Esophagus muscularis mucosa (tissue), 4 donors: ENCODE data around the gene PRODH2. TPM values are rescaled to one million over a fixed set of nuclear protein-coding genes. Genes with fewer than 3 reads are reported as not detected.
"Not testable (repeated sequence)": the region's sequence is repeated elsewhere in the genome, so short reads cannot be mapped to it uniquely, and the experiment has no call there.

Experiments
- DNase-seq: peaks from one replicate; pipeline ENCODE4 v3.0.0-alpha.2; 2017; ENCODE audit errors: extremely low spot score
- H3K27ac ChIP-seq, 4 donors: fragments of 200-600 bp; sonication (generic); replicated peaks in 1 of 4; 1 replicate in 3 of 4; 2 replicates in 1 of 4; pipeline ENCODE4 v1.5.1; 2016 to 2019; ENCODE audit warnings: mild to moderate bottlenecking in 1 of 4
- H3K27me3 ChIP-seq, 4 donors: fragments of 200-600 bp; sonication (generic); one replicate each; pipeline versions ENCODE4 v1.5.1 to v1.6.0; 2016 to 2019
- H3K36me3 ChIP-seq, 4 donors: fragments of 200-600 bp; sonication (generic); one replicate each; pipeline ENCODE4 v1.5.1; 2016 to 2019
- H3K4me1 ChIP-seq, 4 donors: fragments of 200-600 bp; sonication (generic); one replicate each; pipeline ENCODE4 v1.5.1; 2016 to 2019
- H3K4me3 ChIP-seq, 4 donors: fragments of 200-600 bp; sonication (generic); 1 replicate in 2 of 4; 2 replicates in 2 of 4; pipeline ENCODE4 v1.5.1; 2016 to 2019; ENCODE audit warnings: mild to moderate bottlenecking in 4 of 4, moderate library complexity in 1 of 4
- H3K9me3 ChIP-seq, 4 donors: fragments of 200-600 bp; sonication (generic); 1 replicate in 3 of 4; 2 replicates in 1 of 4; pipeline ENCODE4 v1.5.1; 2016 to 2019
- CTCF ChIP-seq, 3 experiments: fragments of 200-600 bp in 2 of 3; fragments of 450-650 bp in 1 of 3; sonication (generic) in 2 of 3; IDR thresholded peaks; one replicate each; pipeline ENCODE4 v1.5.1; 2017 to 2019; ENCODE audit warnings: antibody characterized with exemption in 3 of 3, mild to moderate bottlenecking in 2 of 3, moderate library complexity in 1 of 3
- EP300 ChIP-seq: sonication (generic); formaldehyde crosslinking; IDR thresholded peaks from one replicate; pipeline ENCODE4 v1.6.1; 2017; ENCODE audit warnings: antibody characterized with exemption
- POLR2A ChIP-seq: fragments of 450-650 bp; IDR thresholded peaks from one replicate; pipeline ENCODE4 v1.6.1; 2017; ENCODE audit warnings: antibody characterized with exemption, moderate library complexity, mild to moderate bottlenecking, low read depth
- POLR2AphosphoS5 ChIP-seq, 2 donors: sonication (generic); formaldehyde crosslinking; IDR thresholded peaks; one replicate each; pipeline ENCODE4 v1.6.1; 2017; ENCODE audit warnings: antibody characterized with exemption in 2 of 2
- WGBS: methylation state at CpG from one replicate; pipeline ENCODE4 v1.1.5; 2018; 5-methylcytosine and 5-hydroxymethylcytosine counted together
- intact Hi-C: fragments of 100-400 bp; cut with DNase I; formaldehyde crosslinking; loops from one replicate; pipeline ENCODE4 v1.15.1; 2023
- total RNA-seq, 4 donors: library from RNA; depleted of rRNA; stranded (reverse); fragments of >200 nt; gene quantifications; one replicate each; pipeline versions ENCODE4 v1.1.0 to v1.2.1, GENCODE V29; 2016

The PRODH2 gene
- total RNA-seq, 4 donors from 2014 or later, result not detected

GRCh38 chr19:35796645-35797542 is 15.8 kb downstream of the PRODH2 start:
- H3K4me1 ChIP-seq, result peaks cover 0 to 10% (median 4%) of the 10 kb centered on the region in 4 donors
- H3K36me3 ChIP-seq, result no peaks in the 10 kb centered on the region
- no peak overlapping the region for H3K27ac ChIP-seq
- WGBS, result 20% methylated on average over 34 of the region's 39 CpGs
- DNase-seq, result no peak
- TF ChIP-seq CTCF (IDR thresholded peaks at IDR 0.05) (no peak), EP300 (no peak), POLR2AphosphoS5 (IDR thresholded peaks at IDR 0.05) (no peak)
- intact Hi-C loops, result no loop called here
- no peaks in the 10 kb centered on the region for H3K9me3 ChIP-seq
- peak overlapping the region in 1 of 4 donors; percentile 14 for H3K4me3 ChIP-seq
- H3K27me3 ChIP-seq, result peaks cover 0 to 66% (median 7%) of the 10 kb centered on the region in 4 donors

DNA sequence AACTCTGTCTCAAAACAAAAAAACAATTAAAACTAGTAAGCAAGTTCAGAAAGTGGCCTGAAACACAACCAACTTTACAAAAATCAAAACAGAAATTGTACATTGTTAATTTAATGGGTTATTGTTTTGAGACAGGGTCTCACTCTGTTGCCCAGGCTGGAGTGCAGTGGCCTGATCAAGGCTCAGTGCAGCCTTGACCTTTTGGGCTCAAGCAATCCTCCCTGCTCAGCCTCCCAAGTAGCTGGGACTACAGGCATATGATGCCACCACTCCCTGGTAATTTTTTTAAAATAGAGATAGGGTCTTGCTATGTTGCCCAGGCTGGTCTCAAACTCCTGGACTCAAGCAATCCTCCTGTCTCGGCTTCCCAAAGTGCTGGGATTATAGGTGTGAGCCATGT is 17.1 kb downstream of the PRODH2 start:
- DNase-seq, intact Hi-C loops: not testable (repeated sequence)
- WGBS, result 89% methylated on average over 1 of the region's 1 CpG

DNA sequence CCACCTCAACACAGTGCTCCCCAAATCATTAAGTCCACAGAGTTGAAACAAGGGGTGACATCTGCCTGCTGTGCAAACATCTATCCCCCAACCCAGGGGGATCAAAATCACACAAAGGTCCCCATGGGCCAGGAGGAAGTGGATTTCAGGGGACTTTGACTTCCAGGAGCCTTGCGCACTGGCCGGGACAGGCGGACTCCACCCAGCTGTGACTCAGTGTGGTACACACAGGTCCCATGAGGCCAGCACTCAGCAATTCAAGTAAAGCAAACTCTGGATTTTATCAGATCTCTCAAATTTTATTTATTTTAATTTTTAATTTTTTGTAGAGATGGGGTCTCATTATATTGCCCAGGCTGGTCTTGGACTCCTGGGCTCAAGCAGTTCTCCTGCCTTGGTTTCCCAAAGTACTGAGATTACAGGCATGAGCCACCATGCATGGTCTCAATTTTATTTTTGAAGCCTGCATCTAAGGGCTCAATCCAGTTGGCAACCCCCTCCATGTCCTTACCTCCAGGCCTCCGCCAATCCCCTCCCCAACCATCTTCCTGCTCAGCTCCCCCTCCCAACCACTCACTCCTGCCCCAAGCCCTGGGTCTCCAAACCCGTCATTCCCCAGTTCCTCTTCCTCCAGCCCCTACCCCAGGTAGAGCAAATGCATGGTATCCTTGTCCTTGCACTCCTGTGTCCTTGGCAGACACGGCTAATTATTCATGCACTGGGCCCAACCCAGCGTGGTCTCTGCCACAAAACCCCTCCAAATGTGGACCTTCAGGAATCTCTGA is 19.1 kb downstream of the PRODH2 start:
- peaks cover 0 to 10% (median 4%) of the 10 kb centered on the region in 4 donors for H3K4me1 ChIP-seq
- 75% methylated on average over 7 of the region's 7 CpGs for whole genome bisulfite sequencing
- H3K36me3 ChIP-seq, result no peaks in the 10 kb centered on the region
- no peak overlapping the region for H3K4me3 ChIP-seq
- intact Hi-C loops, result no loop called here
- H3K27me3 ChIP-seq, result peaks cover 0 to 50% (median 6%) of the 10 kb centered on the region in 4 donors
- no peak for DNase-seq
- TF ChIP-seq POLR2AphosphoS5 (IDR thresholded peaks at IDR 0.05), result no peak
- H3K9me3 ChIP-seq, result no peaks in the 10 kb centered on the region
- H3K27ac ChIP-seq, result no peak overlapping the region

More for the DNA sequence above, 17.1 kb downstream of the PRODH2 start:
- Histone ChIP-seq H3K27me3 (peaks cover 0 to 64% (median 7%) of the 10 kb centered on the region in 4 donors), H3K4me1 (peaks cover 0 to 10% (median 4%) of the 10 kb centered on the region in 4 donors)
- not testable (repeated sequence) for H3K36me3 ChIP-seq, H3K9me3 ChIP-seq, H3K4me3 ChIP-seq, H3K27ac ChIP-seq

DNA sequence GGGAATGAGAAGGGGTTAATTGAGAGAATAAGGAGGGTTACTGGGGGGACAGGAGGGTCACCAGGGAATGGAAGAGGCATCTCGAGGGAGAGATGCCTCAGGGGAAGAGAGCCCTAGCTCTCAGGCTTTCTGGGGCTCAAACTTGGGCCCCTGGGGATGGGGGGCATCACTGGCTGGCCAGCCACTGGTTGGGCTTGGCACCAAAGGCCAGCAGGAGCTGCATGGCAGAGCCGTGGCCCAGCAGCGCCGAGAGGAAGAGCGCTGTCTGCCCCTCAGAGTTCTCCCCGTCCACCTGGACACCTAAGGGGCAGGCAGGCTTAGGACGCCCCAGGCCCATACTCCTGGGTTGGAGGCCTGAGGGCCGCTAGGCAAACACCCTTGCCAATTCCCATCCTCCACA is 19.8 kb downstream of the PRODH2 start:
- no peaks in the 10 kb centered on the region for H3K36me3 ChIP-seq
- no peak overlapping the region for H3K27ac ChIP-seq
- peaks cover 0 to 10% (median 4%) of the 10 kb centered on the region in 4 donors for H3K4me1 ChIP-seq
- no peaks in the 10 kb centered on the region for H3K9me3 ChIP-seq
- H3K27me3 ChIP-seq, result peaks cover 0 to 43% (median 3%) of the 10 kb centered on the region in 4 donors
- no peak for TF ChIP-seq POLR2AphosphoS5 (IDR thresholded peaks at IDR 0.05)
- no peak for TF ChIP-seq EP300
- no peak for TF ChIP-seq CTCF (IDR thresholded peaks at IDR 0.05)
- TF ChIP-seq POLR2A, result no peak
- DNase-seq, result no peak
- 38% methylated on average over 1 of the region's 8 CpGs for WGBS
- intact Hi-C loops, result no loop called here
- no peak overlapping the region for H3K4me3 ChIP-seq

DNA sequence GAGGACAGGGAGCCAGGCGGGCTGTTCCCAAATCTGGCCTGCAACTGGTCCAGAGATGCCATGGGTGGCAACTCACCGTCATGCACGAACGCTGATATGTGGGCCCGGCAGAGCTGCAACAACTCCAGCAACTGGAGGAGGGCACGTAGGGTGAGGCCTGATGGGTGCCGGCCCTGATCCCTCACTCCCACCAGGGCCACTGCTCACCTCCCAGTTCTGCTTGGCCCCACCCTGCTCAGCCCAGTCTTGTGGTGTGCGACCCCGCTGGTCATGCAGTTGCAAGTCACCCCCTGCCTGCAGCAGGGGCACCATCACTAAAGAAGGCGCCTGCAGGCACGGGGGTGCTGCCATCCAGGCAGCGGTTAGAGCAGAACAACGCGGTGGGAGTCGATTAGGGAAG is 20.3 kb downstream of the PRODH2 start:
- WGBS, result 91% methylated on average over 15 of the region's 15 CpGs
- no peaks in the 10 kb centered on the region for H3K36me3 ChIP-seq
- TF ChIP-seq POLR2AphosphoS5 (IDR thresholded peaks at IDR 0.05), result no peak
- no peak for TF ChIP-seq CTCF (IDR thresholded peaks at IDR 0.05)
- TF ChIP-seq EP300, result no peak
- TF ChIP-seq POLR2A, result no peak
- intact Hi-C loops, result no loop called here
- H3K4me3 ChIP-seq, result no peak overlapping the region
- peaks cover 0 to 37% (median 0%) of the 10 kb centered on the region in 4 donors for H3K27me3 ChIP-seq
- no peak overlapping the region for H3K27ac ChIP-seq
- no peaks in the 10 kb centered on the region for H3K9me3 ChIP-seq
- DNase-seq, result no peak
- H3K4me1 ChIP-seq, result peaks cover 0 to 5% (median under 1%) of the 10 kb centered on the region in 4 donors
